Endothelial cell of hepatic sinusoid (primary cell): ENCODE data around the gene CCDC78.

Source experiments
- in situ Hi-C: cut with HindIII; loops from 2 replicates; pipeline ENCODE4 v1.10.0; 2017; ENCODE audit warnings: low sequenced_read_pairs

CCDC78 gene

DNA sequence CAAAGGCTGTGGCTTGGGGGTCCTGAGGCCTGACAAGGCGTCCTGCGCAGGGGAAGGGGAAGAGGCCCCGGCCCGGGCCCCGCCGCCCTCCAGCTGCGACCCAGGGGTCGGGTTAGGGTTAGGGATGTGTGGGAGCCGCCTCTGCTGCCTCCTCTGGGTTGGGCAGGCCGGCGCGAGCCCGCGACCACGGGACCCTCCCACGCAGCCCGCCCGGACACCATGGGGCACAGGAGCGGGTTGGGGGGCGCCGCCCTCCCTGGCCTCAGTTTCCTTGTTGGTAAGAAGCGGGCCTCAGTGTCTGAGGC is 14.2 kb upstream of the CCDC78 start:
- in situ Hi-C loops, result no loop called here

DNA sequence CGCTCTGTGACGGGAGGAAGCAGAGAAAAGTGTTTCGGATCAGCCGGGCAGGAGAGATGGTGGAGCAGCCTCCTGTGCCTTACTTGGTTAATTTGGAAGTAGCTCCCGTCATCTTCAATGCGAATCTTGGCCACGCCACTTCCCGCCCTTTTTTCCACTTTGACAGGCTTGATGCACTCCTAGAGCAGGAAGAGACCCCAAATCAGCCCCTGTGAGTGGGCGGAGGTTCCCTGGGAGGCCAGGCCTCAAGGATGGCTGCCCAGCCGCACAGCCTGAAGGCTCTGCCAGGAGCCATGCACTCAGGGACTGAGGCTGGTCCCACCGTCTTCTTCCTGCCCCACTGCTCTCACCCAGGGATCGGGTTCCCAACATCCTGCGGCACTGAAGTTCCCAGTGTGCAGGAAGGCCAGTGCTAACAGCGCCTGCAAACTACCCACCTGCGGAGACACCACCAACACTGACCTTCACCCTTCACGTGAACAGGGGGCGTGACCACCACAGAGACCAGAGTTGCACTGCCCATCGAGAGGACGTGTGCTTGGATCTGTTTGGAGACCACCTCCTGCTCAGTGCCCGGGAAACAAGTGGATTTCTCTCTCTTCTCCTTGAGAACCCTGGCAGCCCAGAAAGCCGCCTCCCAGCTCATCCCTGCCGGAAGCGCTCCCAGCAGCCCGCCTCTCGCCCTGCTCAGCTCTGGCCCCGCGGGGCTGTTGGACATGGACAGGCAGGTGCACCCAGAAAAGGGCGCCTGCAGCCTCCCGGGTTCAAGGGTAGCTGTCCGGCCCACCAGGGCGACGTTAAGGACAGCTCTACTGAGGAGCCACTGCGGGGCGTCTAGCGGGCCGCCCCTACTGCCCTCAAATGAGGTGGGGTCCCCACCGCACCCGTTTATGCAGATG is 13.6 kb upstream of the CCDC78 start:
- in situ Hi-C loops, result no loop called here

DNA sequence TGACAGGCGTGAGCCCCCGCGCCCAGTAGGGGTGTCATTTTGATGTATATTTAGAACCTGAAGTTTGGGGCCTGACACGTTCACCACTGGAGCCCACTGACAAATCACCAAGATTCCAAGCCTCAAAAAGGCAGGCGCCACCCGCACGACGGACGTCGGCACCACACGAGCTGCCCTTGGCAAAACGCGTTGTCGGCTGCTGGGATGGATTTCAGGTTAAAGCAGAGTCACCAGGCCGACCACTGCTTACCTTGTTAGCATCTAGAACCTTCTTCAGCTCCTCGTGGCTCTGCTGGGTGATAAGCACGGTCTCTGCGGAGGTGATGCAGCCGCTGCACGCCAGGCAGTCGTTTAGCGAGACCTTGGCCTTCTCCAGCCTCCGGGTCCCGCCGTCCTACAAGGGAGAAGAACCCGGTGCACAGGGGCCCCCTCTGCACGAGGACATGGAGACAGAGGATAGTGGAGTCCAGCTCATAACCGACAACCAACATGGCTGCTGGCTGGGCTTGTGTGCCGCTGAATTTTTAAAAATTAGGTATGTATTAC is 10.8 kb upstream of the CCDC78 start:
- in situ Hi-C loops, result no loop called here

DNA sequence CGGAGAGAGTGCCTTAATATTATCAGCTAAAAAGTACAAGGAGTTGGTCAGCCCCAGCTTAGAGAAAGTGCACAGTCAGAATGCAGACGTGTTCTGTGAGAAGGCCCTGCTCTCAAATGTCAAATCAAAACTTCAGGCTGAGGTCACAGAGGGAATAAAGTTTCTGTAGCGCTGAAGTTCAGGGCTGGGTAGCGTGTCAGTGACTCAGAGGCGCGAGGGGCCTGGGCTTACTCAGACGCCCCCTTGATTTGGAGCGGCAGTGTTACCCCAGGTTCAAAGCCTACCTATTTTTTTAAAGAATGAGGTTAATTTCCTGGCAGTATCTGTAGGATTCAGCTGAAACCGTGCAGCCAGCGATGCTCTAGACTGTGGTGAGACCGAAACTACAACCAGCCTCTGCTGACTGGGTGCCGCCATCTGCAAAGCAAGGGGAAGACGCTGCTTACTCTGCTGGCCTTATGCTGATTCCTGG is 9.8 kb upstream of the CCDC78 start:
- in situ Hi-C loops, result no loop called here

DNA sequence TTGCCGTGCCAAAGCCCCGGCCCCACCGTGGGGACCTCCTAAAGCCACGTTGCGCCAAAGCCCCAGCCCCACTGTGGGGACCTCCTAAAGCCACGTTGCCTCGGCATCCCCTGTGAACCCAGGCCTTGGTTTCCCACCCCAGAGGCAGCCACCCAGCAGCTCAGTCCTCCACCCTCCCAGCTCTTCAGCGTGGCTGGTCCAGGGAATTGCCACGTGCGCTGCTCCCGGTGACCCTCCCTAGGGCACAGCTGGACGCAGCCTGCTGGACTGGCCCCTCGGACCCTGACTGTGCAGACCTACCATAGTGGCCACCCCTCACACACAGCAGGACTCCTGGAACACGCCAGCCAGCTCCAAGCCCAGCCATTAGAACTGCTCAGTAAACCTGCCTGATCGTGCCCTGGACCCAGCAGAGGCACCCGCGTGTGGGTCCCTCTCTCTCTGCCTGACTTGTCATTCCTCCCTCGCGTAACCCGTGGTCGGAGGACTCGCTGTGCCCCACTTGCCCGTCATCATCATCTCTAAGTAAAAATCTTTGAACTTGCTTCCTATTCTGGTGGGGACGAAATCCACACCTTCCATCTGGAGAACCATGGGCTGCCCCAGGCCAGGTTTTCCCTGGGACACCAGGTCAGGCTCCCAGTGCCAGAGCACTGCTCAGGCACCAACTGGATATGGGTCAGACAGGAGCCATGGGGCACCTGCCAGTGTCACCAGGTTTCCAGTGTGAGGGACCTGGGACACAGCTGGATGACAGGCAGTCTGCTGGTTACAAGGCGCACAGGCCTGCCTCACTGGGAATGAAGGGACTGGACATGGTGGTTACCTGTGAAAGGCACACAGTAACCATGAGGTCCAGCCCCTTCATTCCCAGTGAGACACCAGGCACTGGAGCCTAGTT is 9.0 kb upstream of the CCDC78 start:
- in situ Hi-C loops, result no loop called here

DNA sequence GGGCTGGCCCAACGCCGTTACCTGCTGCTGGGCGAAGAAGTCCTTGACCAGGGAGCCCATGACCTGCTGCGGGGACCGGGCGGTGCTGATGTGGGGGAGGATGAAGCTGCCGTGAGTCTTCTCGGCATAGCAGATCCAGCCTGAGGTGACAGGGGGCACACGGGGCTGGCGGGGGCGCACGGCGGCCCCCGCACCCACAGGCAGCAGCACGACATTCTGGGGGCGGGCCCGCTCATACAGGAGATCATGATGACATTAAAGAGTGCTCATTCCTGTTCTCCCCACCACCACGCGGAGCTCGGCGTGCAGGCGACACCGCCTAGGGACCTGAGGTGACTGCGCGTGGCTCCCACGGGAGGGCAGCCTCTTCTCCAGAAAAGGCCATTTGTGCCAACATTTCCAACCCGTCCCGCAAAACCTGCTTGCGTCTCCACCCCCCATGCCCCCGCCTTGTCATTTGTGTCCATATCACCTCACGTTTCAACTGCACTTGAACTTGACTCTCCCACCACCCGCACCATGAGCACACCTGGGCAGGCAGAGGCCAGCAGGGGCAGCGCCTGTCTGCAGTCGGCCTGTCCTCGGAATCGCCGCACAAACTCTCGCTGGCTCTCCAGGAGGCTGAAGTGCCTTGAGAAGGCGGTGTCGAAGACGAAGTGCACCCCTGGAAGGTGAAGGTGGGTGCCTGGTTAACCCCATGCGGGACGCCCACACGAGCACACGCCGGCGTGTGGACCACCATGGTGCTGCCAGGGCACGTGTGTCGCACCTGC is 8.2 kb upstream of the CCDC78 start:
- in situ Hi-C loops, result no loop called here

DNA sequence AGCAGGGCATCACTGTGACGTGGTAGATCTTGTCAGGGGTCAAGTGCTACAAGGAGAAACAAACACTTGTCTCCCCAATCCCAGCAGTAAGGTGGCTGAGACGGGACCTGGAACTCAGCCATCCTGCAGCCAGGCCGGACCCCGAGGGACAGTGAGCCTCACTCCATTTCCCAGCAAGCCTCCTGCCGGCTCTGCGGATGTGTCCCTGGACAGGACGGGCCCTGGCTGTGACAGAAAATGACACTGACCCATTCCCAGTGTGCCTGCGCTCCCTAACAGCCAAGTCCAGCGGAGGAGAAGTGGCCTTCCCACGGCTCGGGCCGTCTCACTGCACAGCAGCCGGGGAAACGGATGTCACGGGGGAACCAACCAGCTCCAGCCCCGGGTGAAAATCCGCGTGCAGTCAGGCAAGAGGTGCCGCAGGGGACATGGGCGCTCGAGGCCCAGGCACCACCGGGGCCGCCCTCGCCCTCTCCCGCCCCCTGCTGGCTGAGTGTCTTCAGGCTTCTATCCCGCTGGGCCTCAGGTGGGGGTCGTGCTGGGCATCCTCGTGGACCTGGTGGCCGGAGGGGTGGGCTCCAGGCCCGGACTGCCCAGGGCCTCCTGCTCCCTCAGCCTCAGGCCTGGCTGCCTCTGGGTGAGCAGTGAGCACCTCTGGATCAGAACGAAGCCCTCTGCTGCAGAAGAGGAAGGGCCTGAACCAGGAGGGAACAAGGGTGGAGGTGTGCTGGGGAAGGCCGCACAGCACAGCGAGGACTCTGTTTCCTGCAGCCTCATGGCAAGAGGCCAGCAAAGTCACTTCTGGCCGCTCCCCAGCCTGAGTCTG is 7.4 kb upstream of the CCDC78 start:
- in situ Hi-C loops, result no loop called here

DNA sequence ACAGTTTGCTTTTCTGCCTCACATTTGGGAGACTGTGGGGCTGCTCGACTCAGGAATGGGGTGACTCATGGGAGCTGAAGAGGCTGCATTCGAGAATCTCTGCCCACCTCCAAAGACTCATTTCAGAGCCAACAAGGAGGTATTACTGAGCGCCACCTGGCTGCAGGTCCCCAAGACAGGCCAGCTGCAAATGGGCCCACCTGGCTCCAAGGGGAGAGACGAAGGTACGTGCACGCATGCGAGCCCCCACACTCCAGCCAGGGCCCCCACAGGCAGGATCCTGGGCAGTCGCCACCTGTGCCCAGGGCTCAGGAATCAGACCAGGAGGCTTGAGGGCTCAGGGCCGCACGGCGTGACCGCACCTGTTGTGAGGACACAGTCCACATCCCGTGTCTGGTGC is 6.7 kb upstream of the CCDC78 start:
- in situ Hi-C loops, result no loop called here

DNA sequence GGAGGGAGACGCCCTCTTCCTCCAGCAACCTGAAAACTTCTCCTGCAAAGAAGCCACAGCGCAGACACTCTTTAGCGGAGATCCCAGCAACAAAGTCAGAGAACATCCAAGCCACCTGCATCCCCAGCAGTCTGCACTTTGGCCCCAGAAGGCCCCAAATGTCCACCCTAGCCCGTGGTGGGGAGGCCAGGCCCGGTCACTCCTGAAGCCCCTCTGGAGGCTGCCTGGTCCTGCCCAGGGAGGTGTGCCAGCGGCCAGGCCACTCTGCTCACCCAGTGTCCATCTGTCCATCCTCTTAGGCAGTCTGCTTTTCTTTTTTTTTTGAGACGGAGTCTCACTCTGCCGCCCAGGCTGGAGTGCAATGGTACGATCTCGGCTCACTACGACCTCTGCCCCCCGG is 6.1 kb upstream of the CCDC78 start:
- in situ Hi-C loops, result no loop called here

DNA sequence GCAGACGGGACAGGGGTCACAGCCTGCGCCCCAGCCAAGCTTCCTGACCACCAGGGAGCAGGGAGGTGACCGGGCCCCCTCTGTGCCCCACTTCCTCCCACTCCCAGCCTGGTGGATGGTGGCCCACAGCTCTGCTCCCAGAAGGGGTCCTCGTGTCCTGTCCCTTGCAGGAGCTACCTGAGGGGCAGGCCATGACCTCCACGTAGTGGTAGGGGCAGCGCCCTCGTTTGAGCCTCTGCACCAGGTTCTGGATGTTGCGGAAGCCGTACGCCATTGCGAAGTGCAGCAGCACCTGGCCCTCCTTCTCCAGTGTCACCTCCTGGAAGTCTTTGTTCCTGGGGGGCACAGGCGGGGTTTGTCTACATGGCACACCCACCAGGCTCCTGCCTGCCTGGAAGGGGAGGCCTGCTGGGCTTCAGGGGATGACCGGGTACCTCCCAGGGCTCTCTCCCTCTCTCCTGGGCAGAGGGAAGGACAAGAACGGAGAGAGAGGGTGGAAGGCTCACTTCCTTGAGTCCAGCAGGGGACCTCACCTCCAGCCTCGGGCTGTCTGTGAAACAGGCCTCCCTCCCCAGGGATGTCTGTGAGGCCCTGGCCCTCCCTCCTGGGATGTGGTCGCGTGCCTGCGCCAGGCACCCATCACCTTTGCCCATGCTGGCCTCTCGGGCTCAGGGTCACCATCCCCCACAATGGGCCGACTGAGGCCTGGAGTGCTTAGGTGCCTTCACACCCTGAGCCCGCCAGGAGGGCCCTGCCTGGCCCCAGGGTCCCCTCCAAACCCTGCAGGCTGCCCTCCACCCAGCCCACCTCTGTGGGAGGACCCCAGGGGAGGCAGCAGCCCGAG is 4.6 kb upstream of the CCDC78 start:
- in situ Hi-C loops, result no loop called here

DNA sequence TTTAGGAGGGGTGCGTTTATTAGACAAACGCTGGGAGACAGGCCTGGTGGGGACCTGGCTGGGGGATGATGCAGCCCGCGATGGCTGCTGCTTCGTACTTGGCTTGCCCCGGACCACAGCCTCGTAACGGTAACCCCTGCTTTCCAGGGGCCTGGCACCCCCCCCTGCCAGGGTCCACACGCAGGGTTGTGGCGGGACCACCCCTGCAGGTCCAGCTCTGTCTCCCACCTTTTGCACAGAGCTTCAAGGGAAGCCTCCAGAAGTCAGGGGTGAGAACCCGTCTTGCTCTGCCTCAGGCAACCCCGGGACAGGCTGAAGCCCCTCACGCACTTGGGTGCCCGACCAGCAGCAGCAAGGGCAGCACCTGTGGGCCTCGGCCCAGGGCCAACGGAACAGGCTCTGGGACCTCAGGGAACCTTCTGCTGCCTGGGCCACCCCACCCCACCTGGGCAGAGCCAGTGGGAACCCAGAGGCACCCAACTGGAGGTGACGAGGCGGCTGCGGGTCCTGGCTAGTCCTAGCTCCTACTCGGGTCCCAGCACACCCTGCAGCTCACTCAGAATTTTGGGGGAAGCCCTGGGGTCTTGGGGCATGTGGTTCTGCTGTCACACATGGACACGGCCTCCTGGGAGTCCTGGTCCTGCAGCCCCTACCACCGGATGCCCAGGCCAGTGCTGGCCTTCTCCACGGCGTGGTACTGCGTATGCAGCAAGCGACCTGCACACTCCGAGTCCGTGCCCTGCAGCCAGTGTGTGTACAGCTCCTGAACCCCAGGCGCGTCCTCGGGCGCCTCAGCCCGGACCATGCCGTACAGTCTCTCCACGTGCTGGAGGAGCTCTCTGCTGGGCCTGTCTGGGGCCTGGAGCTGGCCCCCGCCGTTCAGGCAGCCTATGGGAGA is 3.8 kb upstream of the CCDC78 start:
- in situ Hi-C loops, result no loop called here

DNA sequence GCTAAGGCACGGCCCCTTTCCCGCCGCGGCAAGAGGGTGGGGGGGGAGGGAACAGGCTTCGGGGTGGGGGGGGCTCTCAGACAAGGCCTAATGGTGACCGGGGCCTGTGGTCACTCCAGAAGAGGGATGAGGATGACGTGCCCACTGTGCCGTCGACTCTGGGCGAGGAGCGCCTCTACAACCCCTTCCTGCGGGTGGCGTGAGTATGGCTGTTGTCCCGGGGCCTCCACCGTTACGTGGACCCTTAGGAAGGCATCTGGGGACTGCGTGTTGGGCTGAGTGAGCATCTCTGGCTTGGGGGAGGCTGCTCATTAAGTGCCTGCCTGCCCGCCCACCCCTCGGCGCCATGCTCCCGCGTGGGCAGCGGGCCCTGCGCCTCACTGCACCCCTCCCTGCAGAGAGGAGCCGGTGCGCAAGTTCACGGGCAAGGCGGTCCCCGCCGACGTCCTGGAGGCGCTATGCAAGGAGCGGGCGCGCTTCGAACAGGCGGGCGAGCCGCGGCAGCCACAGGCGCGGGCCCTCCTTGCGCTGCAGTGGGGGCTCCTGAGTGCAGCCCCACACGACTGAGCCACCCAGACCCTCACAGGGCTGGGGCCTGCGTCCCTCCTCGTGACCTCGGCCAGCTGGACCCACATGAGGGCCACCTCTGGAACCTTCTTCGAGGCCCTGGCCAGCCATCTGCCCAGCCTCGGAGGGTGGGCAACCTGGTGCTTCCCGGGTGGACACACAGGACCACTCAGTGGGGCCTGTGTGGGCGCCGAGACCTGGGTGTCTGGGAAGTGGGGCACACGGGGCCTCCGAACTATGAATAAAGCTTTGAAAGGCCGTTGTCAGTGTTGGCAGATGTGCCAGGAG is 2.9 kb upstream of the CCDC78 start:
- in situ Hi-C loops, result no loop called here

DNA sequence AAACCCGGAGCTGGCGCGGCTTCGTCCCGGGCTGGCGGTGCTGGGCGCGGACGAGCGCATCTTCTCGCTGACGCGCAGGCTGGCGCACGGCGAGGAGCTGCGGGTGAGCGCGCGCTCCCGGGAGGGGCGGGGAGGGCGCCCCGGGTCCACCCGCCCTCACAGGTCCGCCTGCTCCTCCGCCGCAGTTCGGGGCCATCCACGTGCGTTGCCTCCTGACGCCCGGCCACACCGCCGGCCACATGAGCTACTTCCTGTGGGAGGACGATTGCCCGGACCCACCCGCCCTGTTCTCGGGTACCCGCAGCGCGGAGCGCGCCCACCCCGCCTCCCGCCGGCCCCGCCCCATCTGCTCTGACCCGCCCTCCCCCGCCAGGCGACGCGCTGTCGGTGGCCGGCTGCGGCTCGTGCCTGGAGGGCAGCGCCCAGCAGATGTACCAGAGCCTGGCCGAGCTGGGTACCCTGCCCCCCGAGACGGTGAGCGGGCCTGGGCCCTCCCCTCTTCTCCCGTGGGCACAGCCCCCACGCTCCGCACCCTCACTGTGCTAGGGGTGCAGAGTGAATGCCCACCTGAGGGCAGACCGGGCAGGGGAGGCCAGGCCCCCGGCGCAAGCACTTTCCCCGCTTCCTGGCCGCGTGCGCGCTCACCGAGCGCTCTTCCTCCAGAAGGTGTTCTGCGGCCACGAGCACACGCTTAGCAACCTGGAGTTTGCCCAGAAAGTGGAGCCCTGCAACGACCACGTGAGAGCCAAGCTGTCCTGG is 2.1 kb upstream of the CCDC78 start:
- in situ Hi-C loops, result no loop called here

DNA sequence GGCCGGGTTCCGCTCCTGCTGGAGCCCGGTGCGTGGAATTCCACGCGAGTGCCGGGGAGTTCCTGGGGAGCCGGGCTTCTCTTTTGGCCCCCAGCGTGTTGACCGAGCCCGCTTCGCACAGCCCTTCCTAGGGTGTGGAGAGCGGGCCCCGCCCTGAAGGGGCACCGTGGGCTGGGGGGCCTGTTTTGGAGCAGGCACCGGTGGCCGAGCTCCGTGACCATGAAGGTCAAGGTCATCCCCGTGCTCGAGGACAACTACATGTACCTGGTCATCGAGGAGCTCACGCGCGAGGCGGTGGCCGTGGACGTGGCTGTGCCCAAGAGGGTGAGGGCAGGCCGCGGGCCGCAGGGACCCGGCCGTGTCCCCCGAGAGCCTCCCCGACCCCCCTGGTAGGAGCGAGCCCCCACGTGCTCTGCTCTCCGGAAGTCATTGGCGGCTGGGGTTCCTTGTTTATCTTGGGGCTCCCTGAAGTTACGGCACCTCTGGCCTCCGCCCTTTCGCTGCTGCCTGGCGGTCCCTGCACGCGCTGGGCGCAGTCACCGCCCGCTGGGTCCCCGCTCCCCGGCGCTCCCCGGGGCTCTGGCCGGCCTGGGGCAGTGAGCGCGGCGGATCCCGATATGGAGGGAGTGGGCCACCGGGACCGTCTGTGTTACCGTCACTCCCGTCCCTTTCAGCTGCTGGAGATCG is 1.2 kb upstream of the CCDC78 start:
- in situ Hi-C loops, result no loop called here

DNA sequence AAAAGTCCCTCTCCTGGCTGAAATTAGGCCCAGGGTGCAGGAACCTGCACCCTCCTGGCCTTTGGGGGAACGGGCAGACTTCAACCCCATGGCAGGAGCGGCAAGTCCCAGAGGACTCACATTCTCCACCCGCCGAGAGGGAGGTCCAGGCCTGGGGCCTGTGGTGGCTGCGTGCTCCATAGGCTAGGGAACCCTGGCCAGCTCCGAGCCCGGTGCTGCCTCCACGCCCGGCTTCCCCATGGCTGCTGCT is 130 bp downstream of the CCDC78 start:
- in situ Hi-C loops, result no loop called here

DNA sequence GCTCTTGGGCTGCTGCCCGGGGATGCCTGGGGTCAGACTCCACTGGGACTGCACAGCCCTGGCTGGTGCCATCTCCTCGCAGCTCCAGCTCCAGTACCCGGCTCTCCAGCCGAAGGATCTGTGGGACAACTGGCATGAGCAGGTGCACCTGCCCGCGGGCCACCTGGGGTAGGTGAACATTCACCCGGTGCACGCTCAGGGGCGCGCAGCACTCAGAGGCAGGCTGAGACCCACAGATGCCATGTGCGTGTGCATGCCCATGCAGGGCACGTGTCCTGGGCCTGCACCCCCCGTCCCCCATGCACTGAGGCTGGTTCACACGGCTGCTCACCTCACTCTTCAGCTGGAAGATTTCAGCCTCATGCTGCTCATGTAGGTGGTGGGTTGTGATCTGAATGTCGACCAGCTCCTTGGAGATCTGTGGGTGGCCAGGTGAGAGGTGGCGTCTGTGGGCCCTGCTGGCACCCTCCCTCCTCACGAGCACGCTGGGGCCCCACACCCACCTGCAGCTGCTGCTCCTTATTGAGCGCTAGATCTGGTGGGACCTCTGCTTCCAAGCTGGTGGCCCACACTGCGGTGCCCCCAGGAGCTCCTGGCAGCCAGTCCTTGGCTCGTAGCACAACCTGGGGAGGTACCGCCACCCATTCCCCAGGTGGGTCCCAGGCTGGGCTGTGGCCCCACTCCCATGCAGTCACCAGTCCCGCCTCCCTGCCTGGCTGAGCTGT is 618 bp downstream of the CCDC78 start:
- in situ Hi-C loops, result no loop called here
